Left lung (tissue), 10 donors: ENCODE data around the gene EIF2S2. TPM values are rescaled to one million over a fixed set of nuclear protein-coding genes. Genes with fewer than 3 reads are reported as not detected.
A peak's percentile ranks its signal among the peaks of the same experiment; 100 is the strongest.

Experiments used
- ATAC-seq: fragments of 200-7000 bp; cut with Tn5 transposase; one replicate; pipeline ENCODE4 v1.9.1; 2020; ENCODE audit warnings: moderate library complexity
- DNase-seq, 4 donors: peaks; one replicate each; pipeline ENCODE4 v3.0.0-alpha.2; 2013 to 2020
- H3K27ac ChIP-seq, 2 donors: fragments of 200-600 bp; sonication (generic) in 1 of 2; one replicate each; pipeline versions ENCODE4 v1.5.0 to v1.8.0; 2020 to 2021
- H3K27me3 ChIP-seq, 2 donors: fragments of 200-600 bp; sonication (generic) in 1 of 2; one replicate each; pipeline versions ENCODE4 v1.5.0 to v1.8.0; 2020 to 2021
- H3K36me3 ChIP-seq, 2 donors: fragments of 200-600 bp; sonication (generic) in 1 of 2; one replicate each; pipeline versions ENCODE4 v1.5.0 to v1.8.0; 2020 to 2021
- H3K4me1 ChIP-seq, 2 donors: fragments of 200-600 bp; one replicate each; pipeline ENCODE4 v1.8.0; 2021
- H3K4me3 ChIP-seq, 2 donors: fragments of 200-600 bp; sonication (generic) in 1 of 2; one replicate each; pipeline versions ENCODE4 v1.5.0 to v1.8.0; 2020 to 2021; ENCODE audit warnings: mild to moderate bottlenecking in 1 of 2
- H3K9me3 ChIP-seq, 2 donors: fragments of 200-600 bp; sonication (generic) in 1 of 2; one replicate each; pipeline versions ENCODE4 v1.5.0 to v1.8.0; 2020 to 2021
- intact Hi-C, 2 donors: fragments of 100-400 bp; cut with DNase I; formaldehyde crosslinking; loops; one replicate each; pipeline versions ENCODE4 v1.11.2 to v1.14.2; 2022
- polyA plus RNA-seq, 6 donors: library from polyadenylated mRNA; unstranded; fragments of 120-200 nt; gene quantifications; one replicate each; pipeline ENCODE4 v1.2.1, GENCODE V29; 2013; ENCODE audit not compliant: insufficient read length in 6 of 6
- total RNA-seq, 2 donors: library from RNA; stranded (reverse); fragmentation: NEBNext Ultra II Directional; extraction: Animal tissue kit (Norgen Biotek cat#: 25700); gene quantifications; one replicate each; pipeline ENCODE4 v1.2.1, GENCODE V29; 2021
- TF ChIP-seq, protein P1 (sequence below), 2 donors: fragments of 200-600 bp; sonication (generic) in 1 of 2; IDR thresholded peaks; one replicate each; pipeline versions ENCODE4 v1.5.0 to v1.8.0; 2021; ENCODE audit warnings: antibody characterized with exemption in 2 of 2
- donor health status: DM: no; HTN: yes; CAD: no.
- donor health status: DM: no; HTN: no; CAD: no.

EIF2S2 gene
- total and polyA plus RNA-seq, 8 donors = 41.7 to 61.6 (median 45.9) TPM

DNA sequence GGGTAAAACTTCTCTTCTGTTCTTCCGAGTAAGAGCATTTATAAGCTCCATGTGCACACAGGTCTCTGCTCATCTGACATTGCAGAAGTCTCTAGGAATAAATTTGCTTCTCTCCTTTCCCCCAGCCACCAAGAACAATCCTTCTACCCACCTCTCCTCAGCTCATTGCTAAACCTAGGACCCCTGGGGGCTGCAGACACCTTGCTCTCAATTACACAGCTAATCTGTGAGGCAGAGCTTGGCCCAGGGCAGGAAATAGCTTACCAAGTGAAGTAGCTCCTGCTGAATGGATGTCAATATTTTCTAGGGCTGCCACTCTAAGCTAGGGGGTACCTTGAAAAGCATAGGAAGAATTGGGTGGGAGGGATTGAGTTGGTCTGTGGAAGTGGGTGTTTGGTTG is 44.0 kb downstream of the EIF2S2 start:
- ATAC-seq = no peak
- TF ChIP-seq, protein P1, sequence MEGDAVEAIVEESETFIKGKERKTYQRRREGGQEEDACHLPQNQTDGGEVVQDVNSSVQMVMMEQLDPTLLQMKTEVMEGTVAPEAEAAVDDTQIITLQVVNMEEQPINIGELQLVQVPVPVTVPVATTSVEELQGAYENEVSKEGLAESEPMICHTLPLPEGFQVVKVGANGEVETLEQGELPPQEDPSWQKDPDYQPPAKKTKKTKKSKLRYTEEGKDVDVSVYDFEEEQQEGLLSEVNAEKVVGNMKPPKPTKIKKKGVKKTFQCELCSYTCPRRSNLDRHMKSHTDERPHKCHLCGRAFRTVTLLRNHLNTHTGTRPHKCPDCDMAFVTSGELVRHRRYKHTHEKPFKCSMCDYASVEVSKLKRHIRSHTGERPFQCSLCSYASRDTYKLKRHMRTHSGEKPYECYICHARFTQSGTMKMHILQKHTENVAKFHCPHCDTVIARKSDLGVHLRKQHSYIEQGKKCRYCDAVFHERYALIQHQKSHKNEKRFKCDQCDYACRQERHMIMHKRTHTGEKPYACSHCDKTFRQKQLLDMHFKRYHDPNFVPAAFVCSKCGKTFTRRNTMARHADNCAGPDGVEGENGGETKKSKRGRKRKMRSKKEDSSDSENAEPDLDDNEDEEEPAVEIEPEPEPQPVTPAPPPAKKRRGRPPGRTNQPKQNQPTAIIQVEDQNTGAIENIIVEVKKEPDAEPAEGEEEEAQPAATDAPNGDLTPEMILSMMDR (IDR thresholded peaks at IDR 0.05) = no peak
- intact Hi-C loops = no loop called here

DNA sequence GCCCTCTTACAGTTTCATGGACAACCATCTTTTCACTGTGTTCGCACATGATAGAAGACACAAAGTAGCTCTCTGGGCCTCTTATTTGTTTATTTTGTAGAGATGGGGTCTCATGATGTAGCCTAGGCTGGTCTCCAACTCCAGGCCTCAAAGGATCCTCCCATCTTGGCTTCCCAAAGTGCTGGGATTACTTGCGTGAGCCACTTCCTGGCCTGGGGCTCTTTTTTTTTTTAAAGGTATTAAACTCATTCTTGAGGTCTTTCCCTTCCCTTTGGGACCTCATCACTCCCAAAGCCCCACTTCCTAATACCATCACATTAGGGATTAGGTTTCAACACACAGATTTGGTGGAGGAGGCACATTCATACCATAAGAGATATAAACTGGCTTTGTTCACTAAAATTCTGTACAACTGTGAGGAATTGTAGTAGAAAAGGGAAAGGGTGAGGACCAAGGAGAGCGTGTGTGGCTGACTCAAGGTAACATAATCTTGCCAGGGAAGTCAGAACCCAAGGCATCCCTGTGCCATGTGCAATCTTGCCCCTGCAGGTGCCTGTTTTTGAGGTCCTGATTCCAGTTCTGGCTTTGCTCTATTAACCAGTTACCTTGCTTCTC is 45.5 kb downstream of the EIF2S2 start:
- no peaks in the 10 kb centered on the region for H3K27me3 ChIP-seq
- TF ChIP-seq, protein P1 (IDR thresholded peaks at IDR 0.05) = no peak
- no peak overlapping the region for H3K4me3 ChIP-seq
- peak overlapping the region in 1 of 2 donors; percentile 18 for H3K27ac ChIP-seq
- H3K36me3 ChIP-seq = peaks cover 0 to 2% of the 10 kb centered on the region in 2 donors
- H3K9me3 ChIP-seq = no peaks in the 10 kb centered on the region
- ATAC-seq (no peak), DNase-seq (peak in 1 of 4 donors; percentile 55)
- intact Hi-C loops = no loop called here
- peaks cover 7 to 41% of the 10 kb centered on the region in 2 donors for H3K4me1 ChIP-seq

More for the DNA sequence above, 44.0 kb downstream of the EIF2S2 start:
- peaks cover 7 to 32% of the 10 kb centered on the region in 2 donors for H3K4me1 ChIP-seq
- H3K4me3 ChIP-seq = no peak overlapping the region
- no peaks in the 10 kb centered on the region for H3K27me3 ChIP-seq
- H3K9me3 ChIP-seq = no peaks in the 10 kb centered on the region
- DNase-seq = no peak
- H3K27ac ChIP-seq = no peak overlapping the region
- peaks cover 0 to 13% of the 10 kb centered on the region in 2 donors for H3K36me3 ChIP-seq

DNA sequence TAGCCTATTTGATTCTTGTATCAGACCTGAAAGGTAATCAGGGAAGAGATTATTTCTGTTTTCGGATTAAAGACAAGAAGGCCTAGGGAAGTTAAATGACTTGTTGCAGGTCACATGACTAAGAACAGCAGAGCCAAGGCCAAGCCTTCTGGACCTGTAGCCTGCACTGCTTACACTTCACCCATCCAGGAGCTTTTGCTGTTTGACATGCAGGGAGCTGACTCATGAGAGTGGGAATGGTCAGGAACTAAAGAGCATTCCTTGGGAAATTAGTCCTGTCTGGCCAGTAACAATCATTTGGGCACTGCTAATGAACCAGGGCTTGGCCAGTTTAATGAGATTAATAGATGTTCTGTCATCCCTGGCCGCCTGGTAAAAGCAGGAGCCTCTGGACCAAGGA is 46.8 kb downstream of the EIF2S2 start:
- H3K4me3 ChIP-seq = no peak overlapping the region
- DNase-seq = no peak
- TF ChIP-seq, protein P1 (IDR thresholded peaks at IDR 0.05) = no peak
- peaks cover 7 to 44% of the 10 kb centered on the region in 2 donors for H3K4me1 ChIP-seq
- no peaks in the 10 kb centered on the region for H3K9me3 ChIP-seq
- ATAC-seq = peak; percentile 45
- intact Hi-C loops = no loop called here
- H3K27me3 ChIP-seq = no peaks in the 10 kb centered on the region
- no peaks in the 10 kb centered on the region for H3K36me3 ChIP-seq
- H3K27ac ChIP-seq = peak overlapping the region in 1 of 2 donors; percentile 18

DNA sequence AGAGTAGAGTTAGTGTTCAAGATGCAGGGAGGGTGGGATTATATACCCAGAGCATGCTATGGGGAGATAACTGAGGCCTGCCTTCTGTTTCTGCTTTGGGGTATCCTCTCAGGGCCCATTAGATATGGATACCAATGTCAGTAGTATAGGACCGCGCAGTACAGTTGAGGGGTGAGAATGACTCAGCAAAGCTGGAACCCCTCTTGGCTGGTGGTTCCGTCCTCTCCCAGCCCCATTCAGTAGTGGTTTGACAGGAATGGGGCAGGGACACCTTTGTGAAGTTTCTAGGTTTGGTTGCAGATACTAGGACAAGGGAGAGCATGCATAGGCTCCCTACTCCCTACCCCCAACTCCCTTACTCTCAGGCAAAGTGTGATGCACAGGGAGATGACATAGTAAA is 47.8 kb downstream of the EIF2S2 start:
- ATAC-seq (no peak), DNase-seq (no peak)
- no peak overlapping the region for H3K27ac ChIP-seq
- intact Hi-C loops = no loop called here
- H3K9me3 ChIP-seq = no peaks in the 10 kb centered on the region
- peaks cover 7 to 37% of the 10 kb centered on the region in 2 donors for H3K4me1 ChIP-seq
- H3K4me3 ChIP-seq = no peak overlapping the region
- TF ChIP-seq, protein P1 (IDR thresholded peaks at IDR 0.05) = no peak
- H3K27me3 ChIP-seq = no peaks in the 10 kb centered on the region
- no peaks in the 10 kb centered on the region for H3K36me3 ChIP-seq

DNA sequence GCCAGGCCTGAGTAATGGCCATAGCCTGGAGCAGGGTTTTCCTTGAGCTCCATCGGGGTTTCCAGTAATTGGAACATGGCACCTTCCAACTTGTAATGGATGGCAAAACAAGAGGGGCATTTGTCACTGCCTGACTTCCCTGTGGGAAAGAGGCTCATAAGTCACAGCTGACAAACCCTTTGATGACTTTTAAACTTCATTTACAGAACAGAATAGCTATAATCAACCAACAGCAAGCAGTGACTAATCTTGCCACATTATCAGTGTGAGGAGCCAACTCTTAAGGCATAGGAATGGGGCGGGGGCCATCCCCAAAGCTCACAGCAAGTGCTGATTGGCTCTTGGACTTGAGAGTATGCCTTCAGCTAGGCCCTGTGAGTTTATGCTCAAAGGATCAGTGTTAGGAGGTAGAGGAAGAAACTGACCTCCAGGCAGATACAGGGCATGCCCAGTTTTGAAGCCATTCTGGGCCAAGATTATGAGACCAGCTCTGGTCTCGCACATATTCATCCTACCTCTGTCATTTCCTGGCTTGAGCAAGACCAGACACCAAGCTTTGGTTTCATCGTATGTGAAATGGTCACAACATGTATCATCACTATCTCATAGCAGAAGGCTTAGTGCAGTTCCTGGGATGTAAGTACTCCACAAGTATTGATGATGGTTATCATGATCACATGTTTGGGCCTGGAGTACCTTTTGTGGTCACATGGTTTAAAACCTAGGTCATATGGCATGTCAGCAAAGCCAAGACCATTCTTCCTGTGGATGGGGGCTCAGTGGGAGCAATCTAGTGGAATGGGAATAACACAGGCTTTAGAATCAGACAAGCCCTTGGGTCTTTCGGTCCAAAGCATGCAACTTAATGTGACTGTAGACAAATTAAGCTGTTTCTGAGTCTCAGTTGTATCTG is 49.2 kb downstream of the EIF2S2 start:
- Histone ChIP-seq H3K4me1 (peaks cover 7 to 32% of the 10 kb centered on the region in 2 donors), H3K27me3 (no peaks in the 10 kb centered on the region), H3K27ac (peak overlapping the region in 1 of 2 donors; percentile 8), H3K9me3 (no peaks in the 10 kb centered on the region), H3K4me3 (no peak overlapping the region), H3K36me3 (no peaks in the 10 kb centered on the region)
- DNase-seq = no peak
- intact Hi-C loops = no loop called here
- no peak for ATAC-seq
- TF ChIP-seq, protein P1 (IDR thresholded peaks at IDR 0.05) = no peak
